HepG2 (cell line): ENCODE data around the gene APBB3. TPM values are rescaled to one million over a fixed set of nuclear protein-coding genes. Genes with fewer than 3 reads are reported as not detected.
A peak's percentile ranks its signal among the peaks of the same experiment; 100 is the strongest.

Source experiments
- ELK4 ChIP-seq: sonication (generic); formaldehyde crosslinking; IDR thresholded peaks from 2 replicates; pipeline ENCODE4 v1.9.0; 2021; ENCODE audit warnings: missing genetic modification reagents, borderline replicate concordance
- EP300 ChIP-seq, 3 experiments: sonication (generic) in 1 of 3; formaldehyde crosslinking in 1 of 3; IDR thresholded peaks; 2 replicates each; pipeline versions ENCODE4 v1.5.1 to v1.6.1; 2011 to 2020; ENCODE audit warnings: low read depth in 2 of 3, low read length in 2 of 3, borderline replicate concordance in 1 of 3, improper control_type of control experiment in 1 of 3, mild to moderate bottlenecking in 1 of 3, missing genetic modification reagents in 1 of 3, moderate library complexity in 1 of 3
- FOXM1 ChIP-seq: sonication (generic); formaldehyde crosslinking; IDR thresholded peaks from 2 replicates; pipeline ENCODE4 v1.5.0; 2020; ENCODE audit warnings: missing genetic modification reagents
- HNRNPL ChIP-seq: fragments of 200-400 bp; formaldehyde crosslinking; IDR thresholded peaks from 2 replicates; pipeline ENCODE4 v1.6.1; 2017; ENCODE audit warnings: mild to moderate bottlenecking, low read depth, low read length
- IRF1 ChIP-seq: sonication (generic); formaldehyde crosslinking; IDR thresholded peaks from 2 replicates; pipeline ENCODE4 v1.4.0; 2020; ENCODE audit warnings: low read depth, mild to moderate bottlenecking, missing genetic modification reagents
- KDM4B ChIP-seq: sonication (generic); formaldehyde crosslinking; IDR thresholded peaks from 2 replicates; pipeline ENCODE4 v1.4.0; 2020; ENCODE audit warnings: missing genetic modification reagents
- MED13 ChIP-seq: sonication (generic); formaldehyde crosslinking; IDR thresholded peaks from 2 replicates; pipeline ENCODE4 v1.5.0; 2020; ENCODE audit warnings: missing genetic modification reagents
- MIXL1 ChIP-seq: IDR thresholded peaks from 2 replicates; pipeline ENCODE4 v1.6.1; 2016
- NAIF1 ChIP-seq: sonication (generic); formaldehyde crosslinking; IDR thresholded peaks from 2 replicates; pipeline ENCODE4 v1.5.0; 2020; ENCODE audit warnings: mild to moderate bottlenecking, missing genetic modification reagents, borderline replicate concordance
- NFRKB ChIP-seq: fragments of 450-650 bp; IDR thresholded peaks from 2 replicates; pipeline ENCODE4 v1.6.1; 2017
- NR2C2 ChIP-seq: sonication (generic); formaldehyde crosslinking; IDR thresholded peaks from 2 replicates; pipeline ENCODE4 v1.4.0; 2020; ENCODE audit warnings: missing genetic modification reagents, mild to moderate bottlenecking, moderate library complexity, borderline replicate concordance
- NR3C1 ChIP-seq: sonication (generic); formaldehyde crosslinking; IDR thresholded peaks from 2 replicates; pipeline ENCODE4 v1.4.0; 2020; ENCODE audit warnings: missing genetic modification reagents
- PRDM4 ChIP-seq: sonication (generic); formaldehyde crosslinking; IDR thresholded peaks from 2 replicates; pipeline ENCODE4 v1.9.0; 2021; ENCODE audit warnings: missing genetic modification reagents, borderline replicate concordance
- THAP7 ChIP-seq: sonication (generic); formaldehyde crosslinking; IDR thresholded peaks from 2 replicates; pipeline ENCODE4 v1.8.1; 2023; ENCODE audit warnings: mild to moderate bottlenecking, missing genetic modification reagents
- TOPORS ChIP-seq: sonication (generic); formaldehyde crosslinking; IDR thresholded peaks from 2 replicates; pipeline ENCODE4 v1.8.0; 2023; ENCODE audit warnings: mild to moderate bottlenecking, missing genetic modification reagents
- ZBTB38 ChIP-seq: sonication (generic); formaldehyde crosslinking; IDR thresholded peaks from 2 replicates; pipeline ENCODE4 v1.5.1; 2020; ENCODE audit warnings: mild to moderate bottlenecking, missing genetic modification reagents
- ZFP36 ChIP-seq: fragments of 150-350 bp; IDR thresholded peaks from 2 replicates; pipeline ENCODE4 v1.6.1; 2018; ENCODE audit warnings: borderline replicate concordance, low read length, low read depth; ENCODE audit not compliant: partially characterized antibody
- ZNF282 ChIP-seq: fragments of 450-650 bp; IDR thresholded peaks from 2 replicates; pipeline ENCODE4 v1.6.1; 2018; ENCODE audit not compliant: partially characterized antibody
- ZNF33A ChIP-seq: sonication (generic); formaldehyde crosslinking; IDR thresholded peaks from 2 replicates; pipeline ENCODE4 v1.5.1; 2020; ENCODE audit warnings: missing genetic modification reagents, mild to moderate bottlenecking, moderate library complexity, borderline replicate concordance
- ZNF350 ChIP-seq: sonication (generic); formaldehyde crosslinking; IDR thresholded peaks from 2 replicates; pipeline ENCODE4 v1.4.0; 2020; ENCODE audit warnings: mild to moderate bottlenecking, low read depth, missing genetic modification reagents, borderline replicate concordance
- ZNF431 ChIP-seq: sonication (generic); formaldehyde crosslinking; IDR thresholded peaks from 2 replicates; pipeline ENCODE4 v1.9.0; 2022; ENCODE audit warnings: missing genetic modification reagents, low read depth, mild to moderate bottlenecking, borderline replicate concordance
- ZNF484 ChIP-seq: sonication (generic); formaldehyde crosslinking; IDR thresholded peaks from 2 replicates; pipeline ENCODE4 v1.5.1; 2020; ENCODE audit warnings: mild to moderate bottlenecking, low read depth, missing genetic modification reagents, borderline replicate concordance
- ZNF747 ChIP-seq: sonication (generic); formaldehyde crosslinking; IDR thresholded peaks from 2 replicates; pipeline ENCODE4 v1.8.1; 2023; ENCODE audit warnings: missing genetic modification reagents, mild to moderate bottlenecking, borderline replicate concordance
- ZNF788 ChIP-seq: sonication (generic); formaldehyde crosslinking; IDR thresholded peaks from 2 replicates; pipeline ENCODE4 v1.5.0; 2020; ENCODE audit warnings: mild to moderate bottlenecking, missing genetic modification reagents, borderline replicate concordance
- ZSCAN12 ChIP-seq: sonication (generic); formaldehyde crosslinking; IDR thresholded peaks from 2 replicates; pipeline ENCODE4 v1.9.0; 2021; ENCODE audit warnings: mild to moderate bottlenecking, missing genetic modification reagents
- polyA plus RNA-seq, 8 experiments: library from polyadenylated mRNA; depleted of rRNA in 3 of 8; stranded (reverse) in 7 of 8; unstranded in 1 of 8; fragments of >200 nt; fragmentation: Illumina TruSeq in 4 of 8; extraction: Trizol in 4 of 8; gene quantifications; 2 replicates each; pipeline versions ENCODE4 v1.2.1 to v1.2.3, GENCODE V29; 2011 to 2016; ENCODE audit warnings: low read depth in 4 of 8, missing spikeins in 1 of 8, mixed read lengths in 1 of 8; ENCODE audit not compliant: insufficient read depth in 1 of 8
- total RNA-seq, 5 experiments: library from RNA; depleted of rRNA; stranded (reverse); fragments of >200 nt; fragmentation: Illumina TruSeq; extraction: Trizol; gene quantifications; 2 replicates each; pipeline ENCODE4 v1.2.3, GENCODE V29; 2016; ENCODE audit warnings: low read depth in 1 of 5

Gene APBB3
- total and polyA plus RNA-seq, 2 of the 13 experiments (the other 11 are each of a cell fraction or from before 2014, with no cell fraction given) = 0.38 to 0.78 TPM

- TF ChIP-seq ZNF747 (CRISPR knock-in tag) = no peak
- no peak for TF ChIP-seq PRDM4 (CRISPR knock-in tag)
- TF ChIP-seq ZNF431 (CRISPR knock-in tag) = no peak
- TF ChIP-seq NR2C2 (CRISPR knock-in tag) = 0 out of 2 replicates have a peak, but pooled peaks have one; percentile 31
- no peak for TF ChIP-seq NFRKB
- no peak for TF ChIP-seq IRF1
- no peak for TF ChIP-seq KDM4B (CRISPR knock-in tag)
- TF ChIP-seq ZNF350 (CRISPR knock-in tag) = 0 out of 2 replicates have a peak, but pooled peaks have one; percentile 87
- no peak for TF ChIP-seq HNRNPL
- TF ChIP-seq EP300 (IDR thresholded peaks at IDR 0.05; ENCODE audit: low read depth in 2 of 2, low read length in 2 of 2) = peak in 1 of 2 experiments; percentile 40; a peak in 1 of 4 replicates
- no peak for TF ChIP-seq EP300 (CRISPR knock-in tag; IDR thresholded peaks at IDR 0.05; ENCODE audit: borderline replicate concordance)
- no peak for TF ChIP-seq ELK4 (CRISPR knock-in tag)
- peak; percentile 24; the same call in 1 of the 2 replicates for TF ChIP-seq THAP7
- TF ChIP-seq ZSCAN12 (CRISPR knock-in tag) = no peak
- TF ChIP-seq NAIF1 (CRISPR knock-in tag) = no peak
- no peak for TF ChIP-seq FOXM1 (CRISPR knock-in tag)
- no peak for TF ChIP-seq ZBTB38 (CRISPR knock-in tag)
- no peak for TF ChIP-seq ZNF282
- no peak for TF ChIP-seq NR3C1 (CRISPR knock-in tag)
- TF ChIP-seq TOPORS (CRISPR knock-in tag) = no peak
- TF ChIP-seq ZFP36 = no peak
- no peak for TF ChIP-seq MED13
- TF ChIP-seq ZNF484 = no peak
- TF ChIP-seq ZNF33A = peak; percentile 63; the same call in 1 of the 2 replicates
- TF ChIP-seq MIXL1 = peak; percentile 11; the same call in 1 of the 2 replicates
- TF ChIP-seq ZNF788 (CRISPR knock-in tag) = no peak
Observed at GRCh38 chr5:140546851-140547507, 17.4 kb downstream of the APBB3 start (continued).
